Measurements from ENCODE around the gene RUNX2. TPM values are rescaled to one million over a fixed set of nuclear protein-coding genes. Genes with fewer than 3 reads are reported as not detected.

RUNX2 gene
- total and polyA plus RNA-seq, 2 of the 8 experiments (the other 6 are each of a cell fraction or from before 2014, with no cell fraction given): 0.26 to 1.2 TPM

GRCh38 chr6:45712076-45712475 lies 383.9 kb downstream of the RUNX2 start:
- H3K36me3 ChIP-seq (ENCODE audit: control insufficient read depth in 2 of 4, insufficient read depth in 4 of 4, low read length in 3 of 4): no peaks in the 10 kb centered on the region
- no peaks in the 10 kb centered on the region for H3K79me1 ChIP-seq (ENCODE audit: low read depth, low read length)
- H2BK5ac ChIP-seq (ENCODE audit: low read depth, low read length): no peak overlapping the region
- no peaks in the 10 kb centered on the region for H3K79me2 ChIP-seq (ENCODE audit: control insufficient read depth in 1 of 2, insufficient read depth in 2 of 2, low read length in 2 of 2)
- FAIRE-seq (no peak), DNase-seq (ENCODE audit: low read depth in 1 of 2, low spot score in 2 of 2) (no peak)
- no peaks in the 10 kb centered on the region for H3K9me3 ChIP-seq (ENCODE audit: insufficient read depth in 2 of 2, low read depth in 1 of 2, low read length in 1 of 2)
- H2BK120ac ChIP-seq (replicated peaks; ENCODE audit: low read depth, low read length): no peak overlapping the region
- H2AK5ac ChIP-seq (ENCODE audit: low read depth, low read length): no peak overlapping the region
- H3K23ac ChIP-seq (ENCODE audit: insufficient read length): no peak overlapping the region
- no peak overlapping the region for H3K27ac ChIP-seq (ENCODE audit: low read depth, low read length)
- H4K5ac ChIP-seq (ENCODE audit: insufficient read length, low read depth, low read length): no peak overlapping the region
- no peak overlapping the region for H2BK12ac ChIP-seq (ENCODE audit: low read depth, low read length)
- TF ChIP-seq SUZ12 (IDR thresholded peaks at IDR 0.05; ENCODE audit: low read length): no peak
- TF ChIP-seq SIRT6 (IDR thresholded peaks at IDR 0.05; ENCODE audit: low read length): no peak
- no peak for TF ChIP-seq TEAD4 (IDR thresholded peaks at IDR 0.05; ENCODE audit: low read depth, low read length)
- TF ChIP-seq, protein P1, sequence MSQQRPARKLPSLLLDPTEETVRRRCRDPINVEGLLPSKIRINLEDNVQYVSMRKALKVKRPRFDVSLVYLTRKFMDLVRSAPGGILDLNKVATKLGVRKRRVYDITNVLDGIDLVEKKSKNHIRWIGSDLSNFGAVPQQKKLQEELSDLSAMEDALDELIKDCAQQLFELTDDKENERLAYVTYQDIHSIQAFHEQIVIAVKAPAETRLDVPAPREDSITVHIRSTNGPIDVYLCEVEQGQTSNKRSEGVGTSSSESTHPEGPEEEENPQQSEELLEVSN (IDR thresholded peaks at IDR 0.05): no peak
- TF ChIP-seq TBP (IDR thresholded peaks at IDR 0.05; ENCODE audit: low read depth, low read length): no peak
- no peak for TF ChIP-seq NANOG (IDR thresholded peaks at IDR 0.05; ENCODE audit: insufficient read depth, low read depth, low read length, poor library complexity, severe bottlenecking)
- TF ChIP-seq BACH1 (IDR thresholded peaks at IDR 0.05; ENCODE audit: low read length): no peak
- no peak for TF ChIP-seq CTBP2 (IDR thresholded peaks at IDR 0.05; ENCODE audit: borderline replicate concordance, insufficient read depth, insufficient read length, low read length)
- no peak for TF ChIP-seq CHD2 (IDR thresholded peaks at IDR 0.05; ENCODE audit: low read length)
- H3K18ac ChIP-seq (ENCODE audit: extremely low read depth, low read length): no peak overlapping the region
- no peak overlapping the region for H3K4me3 ChIP-seq (ENCODE audit: extremely low read depth in 1 of 4, insufficient read depth in 2 of 4, low read depth in 3 of 4, low read length in 4 of 4)
- H3K27me3 ChIP-seq (replicated peaks in 1 of 4; ENCODE audit: control insufficient read depth in 3 of 4, extremely low read depth in 1 of 4, insufficient read depth in 3 of 4, low read length in 3 of 4): peaks cover 0 to 2% (median 0%) of the 10 kb centered on the region in 4 experiments; a peak in 1 of 7 replicates
- H4K91ac ChIP-seq (replicated peaks; ENCODE audit: insufficient read length, low read length): no peak overlapping the region
- no peak overlapping the region for H2BK20ac ChIP-seq (ENCODE audit: low read length)
- 0 out of 7 replicates have a peak, but pooled peaks cover 0 to 2% (median 0%) of the 10 kb centered on the region in 4 experiments for H3K4me1 ChIP-seq (replicated peaks in 1 of 4; ENCODE audit: control insufficient read depth in 3 of 4, insufficient read depth in 4 of 4, low read length in 3 of 4)
- CTCF ChIA-PET (ENCODE audit: partially characterized antibody): interaction anchor here (0.6 to 1.6 kb wide), 5 partner anchors 8 to 1237 kb away, joined by 3 to 6 read pairs (median 4); no protein-coding TSS in a partner anchor
- H3K4ac ChIP-seq (replicated peaks; ENCODE audit: insufficient read length, low read depth, low read length): no peak overlapping the region
- no peaks in the 10 kb centered on the region for H4K20me1 ChIP-seq (replicated peaks in 1 of 2; ENCODE audit: control insufficient read depth in 1 of 2, insufficient read depth in 2 of 2, low read length in 2 of 2)
- H3K9ac ChIP-seq (replicated peaks in 1 of 4; ENCODE audit: extremely low read depth in 1 of 4, low read depth in 3 of 4, low read length in 3 of 4): no peak overlapping the region
- H4K8ac ChIP-seq (ENCODE audit: extremely low read depth, insufficient read depth, low read length): no peak overlapping the region
- no peak overlapping the region for H3K4me2 ChIP-seq (ENCODE audit: insufficient read depth in 1 of 2, low read depth in 2 of 2, low read length in 2 of 2)
- no peak overlapping the region for H2BK15ac ChIP-seq (ENCODE audit: low read length)
- WGBS, 2 experiments (ENCODE audit: extremely low coverage in 1 of 2, insufficient coverage in 1 of 2, insufficient read length in 1 of 2, insufficient replicate concordance in 2 of 2, low coverage in 1 of 2, low lambda C conversion rate in 2 of 2, missing lambda C conversion rate in 1 of 2): 92% methylated on average over 11 of the region's 11 CpGs; no CpG with 5 or more reads in 1 of the 2 experiments
- no peak overlapping the region for H3K56ac ChIP-seq (replicated peaks; ENCODE audit: insufficient read length, low read depth, low read length)
- no peak overlapping the region for H3K14ac ChIP-seq (ENCODE audit: insufficient read length)
- POLR2A ChIA-PET (ENCODE audit: partially characterized antibody): no interaction called here
- H2AFZ ChIP-seq (ENCODE audit: low read length): no peak overlapping the region
- no peaks in the 10 kb centered on the region for H3K23me2 ChIP-seq (ENCODE audit: low read depth, low read length)

All from H1 (cell line).